Measurements from ENCODE around the gene CTNNA2. TPM values are rescaled to one million over a fixed set of nuclear protein-coding genes. Genes with fewer than 3 reads are reported as not detected.

Gene CTNNA2
- total RNA-seq, 1 donor from 2014 or later, result 2.9 TPM

DNA sequence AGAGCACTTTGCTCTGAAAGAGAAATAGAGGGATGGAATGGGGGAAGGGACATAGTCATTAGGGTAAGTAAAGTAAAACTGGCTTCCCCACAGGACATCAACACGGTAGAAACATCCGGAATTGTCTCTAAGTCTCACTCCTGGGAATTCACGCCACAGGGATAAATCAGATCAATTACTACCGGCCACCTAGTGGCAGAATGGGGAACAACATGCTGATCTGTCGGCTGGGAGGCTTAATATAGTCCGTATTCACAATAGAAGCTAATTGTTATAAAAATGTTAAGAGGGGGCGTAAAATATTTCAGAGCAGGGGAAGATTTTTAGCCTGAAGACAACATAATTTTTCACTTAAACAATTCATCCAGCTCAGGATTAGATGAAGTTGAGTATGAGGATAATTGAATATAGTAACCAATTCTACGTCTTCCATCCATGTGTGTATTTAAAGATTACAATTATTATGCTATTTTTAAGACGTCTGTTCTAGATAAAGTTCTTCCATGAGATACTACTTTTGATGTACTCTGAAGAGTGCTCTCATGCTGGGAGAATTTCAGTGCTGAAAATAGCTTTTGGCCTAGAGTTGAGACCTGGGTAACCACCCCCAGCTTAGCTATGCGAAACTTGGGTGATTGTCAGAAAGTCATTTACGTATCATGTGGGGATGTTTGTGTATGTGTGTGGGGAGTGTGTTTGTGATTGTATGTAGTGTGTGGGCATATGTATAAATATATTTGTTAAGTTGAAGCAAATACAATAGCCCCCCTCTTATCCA is 726.0 kb downstream of the CTNNA2 start:
- Mint-ChIP-seq H3K27ac (ENCODE audit: unreplicated experiment) (no peak overlapping the region), H3K36me3 (ENCODE audit: low read depth) (no peaks in the 10 kb centered on the region), H3K4me3 (no peak overlapping the region), H3K27me3 (ENCODE audit: low read depth) (no peaks in the 10 kb centered on the region), H3K4me1 (no peaks in the 10 kb centered on the region), H3K9me3 (peaks cover 12% of the 10 kb centered on the region)
- TF ChIP-seq, protein P1, sequence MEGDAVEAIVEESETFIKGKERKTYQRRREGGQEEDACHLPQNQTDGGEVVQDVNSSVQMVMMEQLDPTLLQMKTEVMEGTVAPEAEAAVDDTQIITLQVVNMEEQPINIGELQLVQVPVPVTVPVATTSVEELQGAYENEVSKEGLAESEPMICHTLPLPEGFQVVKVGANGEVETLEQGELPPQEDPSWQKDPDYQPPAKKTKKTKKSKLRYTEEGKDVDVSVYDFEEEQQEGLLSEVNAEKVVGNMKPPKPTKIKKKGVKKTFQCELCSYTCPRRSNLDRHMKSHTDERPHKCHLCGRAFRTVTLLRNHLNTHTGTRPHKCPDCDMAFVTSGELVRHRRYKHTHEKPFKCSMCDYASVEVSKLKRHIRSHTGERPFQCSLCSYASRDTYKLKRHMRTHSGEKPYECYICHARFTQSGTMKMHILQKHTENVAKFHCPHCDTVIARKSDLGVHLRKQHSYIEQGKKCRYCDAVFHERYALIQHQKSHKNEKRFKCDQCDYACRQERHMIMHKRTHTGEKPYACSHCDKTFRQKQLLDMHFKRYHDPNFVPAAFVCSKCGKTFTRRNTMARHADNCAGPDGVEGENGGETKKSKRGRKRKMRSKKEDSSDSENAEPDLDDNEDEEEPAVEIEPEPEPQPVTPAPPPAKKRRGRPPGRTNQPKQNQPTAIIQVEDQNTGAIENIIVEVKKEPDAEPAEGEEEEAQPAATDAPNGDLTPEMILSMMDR (conservative IDR thresholded peaks at IDR 0.05), result peak; percentile 80
- peak; percentile 51 for DNase-seq (ENCODE audit: low read depth, low spot score)

DNA sequence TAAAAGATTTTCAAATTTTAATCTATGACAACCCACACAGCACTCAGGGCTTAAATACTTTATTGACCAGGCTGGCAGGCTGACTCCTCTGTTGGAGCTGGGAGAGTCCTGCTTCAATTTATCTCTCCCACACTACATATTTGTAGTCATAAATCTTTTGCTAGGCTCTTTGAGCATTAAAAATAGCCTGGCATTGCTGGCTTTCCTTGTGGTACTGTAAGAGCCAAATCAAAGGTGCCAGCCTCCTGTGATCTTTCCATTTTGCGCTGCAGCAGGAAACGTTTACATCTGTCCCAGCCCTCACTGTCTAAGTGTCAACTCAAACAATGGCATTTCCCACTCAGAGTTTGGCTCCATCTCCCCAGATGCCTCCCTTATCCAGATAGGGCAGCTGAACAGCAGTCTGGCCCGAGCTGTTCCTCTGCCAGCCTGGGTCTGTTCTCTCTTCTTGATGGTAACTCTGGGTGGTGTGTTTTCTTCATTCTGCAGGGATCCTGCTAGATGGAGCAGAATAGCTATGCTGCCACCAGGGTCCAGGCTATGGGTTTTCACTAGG is 729.6 kb downstream of the CTNNA2 start:
- Mint-ChIP-seq H3K9me3 (peaks cover 6% of the 10 kb centered on the region), H3K4me3 (no peak overlapping the region), H3K27ac (ENCODE audit: unreplicated experiment) (no peak overlapping the region), H3K4me1 (peaks cover 15% of the 10 kb centered on the region), H3K27me3 (ENCODE audit: low read depth) (no peaks in the 10 kb centered on the region), H3K36me3 (ENCODE audit: low read depth) (no peaks in the 10 kb centered on the region)
- DNase-seq (ENCODE audit: low read depth, low spot score), result no peak
- TF ChIP-seq, protein P1 (conservative IDR thresholded peaks at IDR 0.05), result no peak

- Mint-ChIP-seq H3K4me3 (no peak overlapping the region), H3K27ac (ENCODE audit: unreplicated experiment) (no peak overlapping the region), H3K9me3 (no peaks in the 10 kb centered on the region), H3K4me1 (peaks cover 15% of the 10 kb centered on the region), H3K36me3 (ENCODE audit: low read depth) (no peaks in the 10 kb centered on the region), H3K27me3 (ENCODE audit: low read depth) (no peaks in the 10 kb centered on the region)
- TF ChIP-seq, protein P1 (conservative IDR thresholded peaks at IDR 0.05), result no peak
- no peak for DNase-seq (ENCODE audit: low read depth, low spot score)
These were observed 732.2 kb downstream of the CTNNA2 start for GRCh38 chr2:80244905-80245584.

GRCh38 chr2:80246534-80246933 is 733.7 kb downstream of the CTNNA2 start:
- Mint-ChIP-seq H3K27ac (ENCODE audit: unreplicated experiment) (no peak overlapping the region), H3K36me3 (ENCODE audit: low read depth) (no peaks in the 10 kb centered on the region), H3K4me1 (peaks cover 15% of the 10 kb centered on the region), H3K27me3 (ENCODE audit: low read depth) (no peaks in the 10 kb centered on the region), H3K9me3 (no peaks in the 10 kb centered on the region), H3K4me3 (no peak overlapping the region)
- no peak for DNase-seq (ENCODE audit: low read depth, low spot score)
- TF ChIP-seq, protein P1 (conservative IDR thresholded peaks at IDR 0.05), result no peak

GRCh38 chr2:80247339-80247738 is 734.5 kb downstream of the CTNNA2 start:
- no peaks in the 10 kb centered on the region for H3K27me3 Mint-ChIP-seq (ENCODE audit: low read depth)
- TF ChIP-seq, protein P1 (conservative IDR thresholded peaks at IDR 0.05), result no peak
- no peaks in the 10 kb centered on the region for H3K9me3 Mint-ChIP-seq
- DNase-seq (ENCODE audit: low read depth, low spot score), result no peak
- peaks cover 15% of the 10 kb centered on the region for H3K4me1 Mint-ChIP-seq
- no peaks in the 10 kb centered on the region for H3K36me3 Mint-ChIP-seq (ENCODE audit: low read depth)
- H3K27ac Mint-ChIP-seq (ENCODE audit: unreplicated experiment), result no peak overlapping the region
- no peak overlapping the region for H3K4me3 Mint-ChIP-seq
